Motor neuron (in vitro differentiated cells): Measurements from ENCODE around the gene KRTAP9-2. TPM values are rescaled to one million over a fixed set of nuclear protein-coding genes. Genes with fewer than 3 reads are reported as not detected.
"Not testable (repeated sequence)": the region's sequence is repeated elsewhere in the genome, so short reads cannot be mapped to it uniquely, and the experiment has no call there.

Experiments
- ATAC-seq, 8 experiments: fragments of 200-7000 bp; cut with Tn5 transposase; replicated peaks in 6 of 8; 2 replicates each; pipeline ENCODE4 v1.8.0; 2021; ENCODE audit warnings: mild to moderate bottlenecking in 8 of 8, moderate library complexity in 8 of 8
- H3K27ac ChIP-seq, 2 donors: fragments of 250-450 bp; sonication (Bioruptor Pico); 2 replicates each; pipeline ENCODE4 v1.9.0; 2021; ENCODE audit warnings: antibody characterized with exemption in 2 of 2, mild to moderate bottlenecking in 2 of 2, moderate library complexity in 1 of 2
- H3K4me1 ChIP-seq, 2 donors: fragments of 250-450 bp; sonication (Bioruptor Pico); replicated peaks in 1 of 2; 2 replicates each; pipeline ENCODE4 v1.6.1; 2021; ENCODE audit warnings: antibody characterized with exemption in 2 of 2, mild to moderate bottlenecking in 2 of 2, moderate library complexity in 1 of 2
- H3K4me3 ChIP-seq, 5 donors: fragments of 250-450 bp; sonication (Bioruptor Pico); 2 replicates each; pipeline ENCODE4 v1.9.0; 2021; ENCODE audit warnings: antibody characterized with exemption in 5 of 5, mild to moderate bottlenecking in 5 of 5, moderate library complexity in 4 of 5
- WGBS, 10 experiments: fragments of 450-650 bp; shearing (Covaris generic); methylation state at CpG; one replicate each; pipeline ENCODE4 v1.0.0; 2022; 5-methylcytosine and 5-hydroxymethylcytosine counted together
- in situ Hi-C, 9 experiments: fragments of 400-800 bp; cut with MboI; loops; one replicate each; pipeline ENCODE4 v1.15.0; 2021; ENCODE audit warnings: low sequenced_read_pairs in 9 of 9, low pct_unique_long_range_greater_than_20kb in 2 of 9; ENCODE audit not compliant: unreplicated experiment in 9 of 9
- total RNA-seq, 8 experiments: library from RNA; unstranded; fragments of 300-600 nt; gene quantifications; 2 replicates each; pipeline versions ENCODE4 v1.2.3 to v1.2.4, GENCODE V29; 2022

The KRTAP9-2 gene
- under 1 TPM in 1 of 8 experiments, not detected in 7; 0.85 TPM for total RNA-seq

DNA sequence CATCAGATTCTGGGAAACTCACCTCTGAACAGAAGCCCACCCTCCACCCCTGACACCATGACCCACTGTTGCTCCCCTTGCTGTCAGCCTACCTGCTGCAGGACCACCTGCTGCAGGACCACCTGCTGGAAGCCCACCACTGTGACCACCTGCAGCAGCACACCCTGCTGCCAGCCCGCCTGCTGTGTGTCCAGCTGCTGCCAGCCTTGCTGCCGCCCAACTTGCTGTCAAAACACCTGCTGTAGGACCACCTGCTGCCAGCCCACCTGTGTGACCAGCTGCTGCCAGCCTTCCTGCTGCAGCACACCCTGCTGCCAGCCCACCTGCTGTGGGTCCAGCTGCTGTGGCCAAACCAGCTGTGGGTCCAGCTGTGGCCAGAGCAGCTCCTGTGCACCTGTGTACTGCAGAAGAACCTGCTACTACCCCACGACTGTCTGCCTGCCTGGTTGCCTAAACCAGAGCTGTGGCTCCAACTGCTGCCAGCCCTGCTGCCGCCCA lies at the start of gene KRTAP9-2:
KRTAP9-2 (plus strand) TSS at position 51 of the 498 bp plus-strand sequence; CDS start at position 58, 7 bp downstream.
- no CpG with 5 or more reads among the region's 4 CpGs for WGBS, 10 experiments
- H3K4me3 ChIP-seq, H3K4me1 ChIP-seq, in situ Hi-C loops, ATAC-seq, H3K27ac ChIP-seq: not testable (repeated sequence)

DNA sequence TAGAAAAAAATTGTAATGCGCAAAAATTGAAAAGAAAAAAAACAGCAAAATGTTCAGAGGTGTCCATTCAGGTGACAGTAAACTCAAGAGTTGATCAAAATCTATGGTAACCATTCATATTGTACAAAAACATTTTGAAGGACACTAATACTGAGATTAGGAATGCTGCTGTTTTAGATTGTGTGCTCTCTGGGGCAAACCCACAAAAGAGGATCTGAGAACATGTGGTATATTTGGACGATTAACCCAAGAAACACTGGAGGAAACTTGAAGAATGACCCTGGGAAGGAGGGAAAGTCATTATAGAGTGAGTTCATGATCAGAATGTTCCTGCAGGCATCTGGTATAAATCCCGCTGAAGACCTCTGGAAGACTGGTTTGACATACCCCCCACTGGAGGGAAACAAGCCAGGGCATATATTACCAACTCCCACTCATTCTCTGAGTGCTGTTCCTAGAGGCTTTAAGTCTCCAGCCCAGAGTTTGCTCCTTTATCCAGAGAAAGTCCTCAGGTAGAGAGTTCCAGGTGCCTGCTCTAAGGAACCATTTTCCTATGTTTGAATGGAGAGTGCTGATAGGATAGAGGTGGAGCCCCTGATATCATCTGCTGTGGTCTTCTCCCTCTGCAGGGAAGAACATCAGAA lies 49.6 kb upstream of the KRTAP9-2 start:
- no peak overlapping the region for H3K4me3 ChIP-seq

DNA sequence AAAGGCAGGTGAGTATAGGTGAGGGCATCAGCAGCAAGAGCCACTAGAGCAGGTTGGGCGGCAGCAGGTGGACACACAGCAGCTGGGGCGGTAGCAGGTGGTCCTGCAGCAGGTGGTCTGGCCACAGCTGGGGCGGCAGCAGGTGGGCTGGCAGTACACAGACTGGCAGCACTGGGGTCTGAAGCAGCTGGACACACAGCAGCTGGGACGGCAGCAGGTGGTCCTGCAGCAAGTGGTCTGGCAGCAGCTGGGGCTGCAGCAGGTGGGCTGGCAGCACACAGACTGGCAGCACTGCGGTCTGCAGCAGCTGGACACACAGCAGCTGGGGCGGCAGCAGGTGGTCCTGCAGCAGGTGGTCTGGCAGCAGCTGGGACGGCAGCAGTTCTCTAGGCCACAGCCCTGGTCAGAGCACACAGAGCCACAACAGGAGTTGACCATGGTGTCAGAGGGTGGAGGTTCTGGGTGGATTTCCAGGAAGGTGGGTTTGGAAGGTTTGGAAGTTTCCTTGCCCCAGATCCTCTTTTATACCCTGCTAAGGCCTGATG lies 48.6 kb upstream of the KRTAP9-2 start, which contains the start of gene KRTAP4-2:
KRTAP4-2 (minus strand) TSS at position 495 of the 545 bp plus-strand sequence; CDS start at position 438, 57 bp downstream.
- WGBS, 10 experiments = 80 to 100% (median 95%) methylated on average over 1 to 4 of the region's 7 CpGs; no CpG with 5 or more reads in 7 of the 10 experiments
- in situ Hi-C loops = no loop called here
- Histone ChIP-seq H3K4me1 (no peaks in the 10 kb centered on the region), H3K4me3 (no peak within 1 kb of the TSS), H3K27ac (no peak within 1 kb of the TSS)
- no peak for ATAC-seq

More for the DNA sequence above, 49.6 kb upstream of the KRTAP9-2 start:
- WGBS, 10 experiments = 45 to 100% (median 84%) methylated on average over 1 to 3 of the region's 3 CpGs; no CpG with 5 or more reads in 1 of the 10 experiments
- Histone ChIP-seq H3K4me1 (no peaks in the 10 kb centered on the region), H3K27ac (no peak overlapping the region)
- ATAC-seq = no peak
- in situ Hi-C loops = no loop called here

DNA sequence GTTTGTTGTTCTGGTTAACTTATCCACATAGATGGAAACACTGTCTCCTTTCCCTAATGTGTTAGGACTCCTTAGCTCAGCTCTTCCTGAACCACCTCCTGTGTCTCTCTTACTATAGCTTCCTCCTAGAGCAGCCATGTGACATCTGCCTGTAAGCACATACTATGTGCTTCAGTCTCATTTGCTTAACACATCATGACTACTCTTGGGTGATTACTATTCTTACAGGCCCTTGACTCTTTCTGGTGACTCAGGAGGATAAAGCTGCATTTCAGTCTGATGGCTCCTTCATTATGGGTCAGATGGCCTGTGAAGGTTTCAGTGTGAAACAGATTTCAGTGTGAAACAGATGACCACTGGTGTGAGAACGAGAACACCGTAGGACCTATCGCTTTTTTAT lies 48.1 kb upstream of the KRTAP9-2 start:
- in situ Hi-C loops = no loop called here
- peak in 2 of 8 experiments; percentile 33 to 41 for ATAC-seq
- no peak overlapping the region for H3K4me3 ChIP-seq

GRCh38 chr17:41178843-41179616 lies 47.4 kb upstream of the KRTAP9-2 start:
- in situ Hi-C loops = no loop called here
- Histone ChIP-seq H3K4me1 (no peaks in the 10 kb centered on the region), H3K27ac (no peak overlapping the region), H3K4me3 (no peak overlapping the region)
- no peak for ATAC-seq
- 33 to 100% (median 80%) methylated on average over 1 of the region's 1 CpG; no CpG with 5 or more reads in 1 of the 10 experiments for WGBS, 10 experiments

More for the DNA sequence above, 48.1 kb upstream of the KRTAP9-2 start:
- WGBS, 10 experiments = 40 to 100% (median 92%) methylated on average over 1 to 3 of the region's 3 CpGs; no CpG with 5 or more reads in 5 of the 10 experiments
- no peak overlapping the region for H3K27ac ChIP-seq
- H3K4me1 ChIP-seq = no peaks in the 10 kb centered on the region

GRCh38 chr17:41184480-41184961 lies 41.9 kb upstream of the KRTAP9-2 start, which contains the start of gene KRTAP4-1:
TSS of gene KRTAP4-1 (minus strand) at chr17:41184911. CDS start at chr17:41184854, 57 bp downstream.
- 0 to 60% (median 0%) methylated on average over 1 to 2 of the region's 9 CpGs; no CpG with 5 or more reads in 3 of the 10 experiments for WGBS, 10 experiments

GRCh38 chr17:41185001-41185400 lies 41.4 kb upstream of the KRTAP9-2 start:
- ATAC-seq = no peak
- no peak overlapping the region for H3K27ac ChIP-seq
- WGBS, 10 experiments = 0 to 63% (median 27%) methylated on average over 1 of the region's 1 CpG; no CpG with 5 or more reads in 2 of the 10 experiments
- H3K4me1 ChIP-seq = no peaks in the 10 kb centered on the region
- no peak overlapping the region for H3K4me3 ChIP-seq
- in situ Hi-C loops = no loop called here

More at GRCh38 chr17:41184480-41184961, 41.9 kb upstream of the KRTAP9-2 start, which contains the start of gene KRTAP4-1:
- ATAC-seq = no peak
- Histone ChIP-seq H3K4me3 (no peak within 1 kb of the TSS), H3K4me1 (no peaks in the 10 kb centered on the region), H3K27ac (no peak within 1 kb of the TSS)
- in situ Hi-C loops = no loop called here

GRCh38 chr17:41186872-41187271 lies 39.6 kb upstream of the KRTAP9-2 start:
- no peak overlapping the region for H3K27ac ChIP-seq
- no peak overlapping the region for H3K4me3 ChIP-seq
- no peak for ATAC-seq
- no peaks in the 10 kb centered on the region for H3K4me1 ChIP-seq
- in situ Hi-C loops = no loop called here
- 58 to 100% methylated on average over 1 to 2 of the region's 2 CpGs; no CpG with 5 or more reads in 8 of the 10 experiments for WGBS, 10 experiments

- H3K4me1 ChIP-seq, H3K27ac ChIP-seq, in situ Hi-C loops, ATAC-seq, H3K4me3 ChIP-seq: not testable (repeated sequence)
- 60 to 80% (median 80%) methylated on average over 1 of the region's 1 CpG; no CpG with 5 or more reads in 7 of the 10 experiments for WGBS, 10 experiments
Measured at GRCh38 chr17:41189837-41190318, 36.6 kb upstream of the KRTAP9-2 start, which contains the start of gene KRTAP9-1. TSS of gene KRTAP9-1 (plus strand) at chr17:41189887. CDS start at chr17:41189887, 0 bp downstream.

DNA sequence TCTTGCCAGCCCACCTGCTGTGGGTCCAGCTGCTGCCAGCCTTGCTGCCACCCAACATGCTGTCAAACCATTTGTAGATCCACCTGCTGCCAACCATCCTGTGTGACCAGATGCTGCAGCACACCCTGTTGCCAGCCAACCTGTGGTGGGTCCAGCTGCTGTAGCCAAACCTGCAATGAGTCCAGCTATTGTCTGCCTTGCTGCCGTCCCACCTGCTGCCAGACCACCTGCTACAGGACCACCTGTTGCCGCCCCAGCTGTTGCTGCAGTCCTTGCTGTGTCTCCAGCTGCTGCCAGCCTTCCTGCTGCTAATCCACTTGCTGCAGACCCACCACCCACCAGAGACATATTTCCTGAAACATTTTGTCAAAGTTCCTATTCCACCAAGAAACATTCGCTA lies 36.1 kb upstream of the KRTAP9-2 start:
- ATAC-seq = no peak
- no peaks in the 10 kb centered on the region for H3K4me1 ChIP-seq
- in situ Hi-C loops = no loop called here
- no peak overlapping the region for H3K27ac ChIP-seq
- no peak overlapping the region for H3K4me3 ChIP-seq
- 41 to 100% (median 79%) methylated on average over 1 to 3 of the region's 3 CpGs; no CpG with 5 or more reads in 2 of the 10 experiments for WGBS, 10 experiments

DNA sequence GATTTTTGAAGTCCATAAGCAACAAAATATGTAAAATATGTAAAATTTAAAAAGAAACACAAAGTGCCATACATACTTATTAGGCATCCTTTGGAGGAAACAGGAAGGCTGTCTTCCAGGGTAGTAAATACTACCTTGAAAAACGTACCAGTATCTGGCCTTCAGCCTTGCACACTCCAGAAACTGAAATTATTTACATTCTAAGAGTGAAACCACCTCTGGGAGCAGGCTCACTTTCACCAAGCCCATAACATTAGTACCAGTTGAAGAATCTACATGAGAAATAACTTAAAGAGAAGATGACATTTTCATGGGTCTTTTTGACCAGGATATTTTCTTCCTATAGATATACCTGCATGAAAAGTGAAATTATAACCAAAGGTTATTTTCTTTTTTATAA lies 30.4 kb upstream of the KRTAP9-2 start:
- Histone ChIP-seq H3K4me1 (no peaks in the 10 kb centered on the region), H3K4me3 (no peak overlapping the region), H3K27ac (no peak overlapping the region)
- WGBS, 10 experiments = 0 to 50% (median 25%) methylated on average over 1 of the region's 1 CpG; no CpG with 5 or more reads in 2 of the 10 experiments
- ATAC-seq = no peak
- in situ Hi-C loops = no loop called here

DNA sequence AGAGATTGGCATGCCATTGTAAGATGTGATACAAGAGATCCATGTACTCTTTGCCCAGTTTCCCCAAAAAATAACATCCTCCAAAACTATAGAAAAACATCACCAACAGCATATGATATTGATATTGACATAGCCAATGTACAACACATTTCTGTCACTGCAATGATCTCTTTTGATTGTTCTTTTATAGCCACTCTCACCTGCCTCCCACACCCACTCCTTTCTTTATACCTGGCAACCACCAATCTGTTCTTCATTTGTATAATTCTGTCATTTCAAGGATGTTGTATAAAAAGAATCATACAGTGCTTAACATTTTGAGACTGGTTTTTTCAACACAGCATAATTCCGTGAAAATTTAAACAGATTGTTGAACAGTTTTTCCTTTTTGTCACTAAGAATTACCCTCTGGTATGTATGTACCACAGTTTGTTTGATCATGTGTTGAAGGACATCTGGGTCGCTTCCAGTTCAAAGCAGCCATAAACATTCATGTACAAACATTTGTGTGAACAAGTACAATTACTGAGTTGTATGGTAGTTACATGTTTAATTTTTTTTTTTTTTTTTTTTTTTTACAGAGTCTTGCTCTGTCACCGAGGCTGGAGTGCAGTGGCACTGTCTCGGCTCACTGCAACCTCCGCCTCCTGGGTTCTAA lies 26.9 kb upstream of the KRTAP9-2 start:
- Histone ChIP-seq H3K4me1 (no peaks in the 10 kb centered on the region), H3K27ac (no peak overlapping the region), H3K4me3 (no peak overlapping the region)
- ATAC-seq = no peak
- in situ Hi-C loops = no loop called here
- 13 to 100% (median 64%) methylated on average over 2 to 4 of the region's 5 CpGs; no CpG with 5 or more reads in 3 of the 10 experiments for WGBS, 10 experiments
